Psoas muscle (tissue), 8 donors: ENCODE data around the gene ADCY9. TPM values are rescaled to one million over a fixed set of nuclear protein-coding genes. Genes with fewer than 3 reads are reported as not detected.
A peak's percentile ranks its signal among the peaks of the same experiment; 100 is the strongest.

Source experiments
- ATAC-seq, 4 donors: fragments of 200-7000 bp; cut with Tn5 transposase; one replicate each; pipeline ENCODE4 v1.9.1; 2020; ENCODE audit warnings: moderate library complexity in 3 of 4, mild to moderate bottlenecking in 2 of 4
- DNase-seq, 2 donors: peaks; one replicate each; pipeline ENCODE4 v3.0.0-alpha.2; 2020
- H3K27ac ChIP-seq: fragments of 200-600 bp; one replicate; pipeline ENCODE4 v1.8.0; 2022
- H3K27me3 ChIP-seq, 3 donors: fragments of 200-600 bp in 1 of 3; one replicate each; pipeline versions ENCODE4 v1.6.1 to v1.8.0; 2013 to 2022; ENCODE audit warnings: low read length in 2 of 3, mild to moderate bottlenecking in 2 of 3, moderate library complexity in 1 of 3; ENCODE audit not compliant: insufficient read depth in 3 of 3
- H3K36me3 ChIP-seq, 2 donors: fragments of 200-600 bp in 1 of 2; one replicate each; pipeline versions ENCODE4 v1.6.1 to v1.8.0; 2013 to 2022; ENCODE audit warnings: low read depth in 1 of 2, mild to moderate bottlenecking in 1 of 2, moderate library complexity in 1 of 2; ENCODE audit not compliant: insufficient read depth in 1 of 2
- H3K4me1 ChIP-seq: fragments of 200-600 bp; one replicate; pipeline ENCODE4 v1.8.0; 2022
- H3K4me3 ChIP-seq: fragments of 200-600 bp; one replicate; pipeline ENCODE4 v1.8.0; 2022; ENCODE audit warnings: mild to moderate bottlenecking
- H3K9me3 ChIP-seq: fragments of 200-600 bp; one replicate; pipeline ENCODE4 v1.8.0; 2022
- WGBS, 3 donors: extraction: QIAGEN DNeasy Blood & Tissue Kit; methylation state at CpG; one replicate each; pipeline versions ENCODE4 v1.1.6 to v1.1.7; 2013; 5-methylcytosine and 5-hydroxymethylcytosine counted together
- intact Hi-C, 2 donors: fragments of 100-400 bp; cut with DNase I; formaldehyde crosslinking; loops; one replicate each; pipeline versions ENCODE4 v1.11.0 to v1.14.2; 2022
- polyA plus RNA-seq, 3 donors: library from polyadenylated mRNA; stranded (reverse); fragments of 200-250 nt; gene quantifications; one replicate each; pipeline ENCODE4 v1.2.3, GENCODE V29; 2013
- total RNA-seq, 4 donors: library from RNA; stranded (reverse); fragmentation: NEBNext Ultra II Directional in 2 of 4; extraction: Animal tissue kit (Norgen Biotek cat#: 25700) in 2 of 4; gene quantifications; one replicate each; pipeline versions ENCODE4 v1.2.1 to v1.2.4, GENCODE V29; 2021 to 2023
- TF ChIP-seq, protein P1 (sequence below): fragments of 200-600 bp; IDR thresholded peaks from one replicate; pipeline ENCODE4 v1.8.0; 2022; ENCODE audit warnings: antibody characterized with exemption
- donor health status: healthy with polysubstance abuse.
- donor health status: DM: no; HTN: no; CAD: no; lungs with moderate emphysema.
- donor health status: Bipolar disorder and iron deficiency.
- donor health status: healthy.
- donor health status: DM: yes; HTN: yes; CAD: no.
- donor health status: DM: no; HTN: no; CAD: no.
- donor health status: DM: no; HTN: no; CAD: no.
- donor health status: DM: yes; HTN: yes; CAD: no.

ADCY9 gene
- total and polyA plus RNA-seq, 7 donors, result 9.0 to 134 (median 44.9) TPM

- ATAC-seq, result no peak
- intact Hi-C loops, result no loop called here
- no peak overlapping the region for H3K4me3 ChIP-seq
- TF ChIP-seq, protein P1, sequence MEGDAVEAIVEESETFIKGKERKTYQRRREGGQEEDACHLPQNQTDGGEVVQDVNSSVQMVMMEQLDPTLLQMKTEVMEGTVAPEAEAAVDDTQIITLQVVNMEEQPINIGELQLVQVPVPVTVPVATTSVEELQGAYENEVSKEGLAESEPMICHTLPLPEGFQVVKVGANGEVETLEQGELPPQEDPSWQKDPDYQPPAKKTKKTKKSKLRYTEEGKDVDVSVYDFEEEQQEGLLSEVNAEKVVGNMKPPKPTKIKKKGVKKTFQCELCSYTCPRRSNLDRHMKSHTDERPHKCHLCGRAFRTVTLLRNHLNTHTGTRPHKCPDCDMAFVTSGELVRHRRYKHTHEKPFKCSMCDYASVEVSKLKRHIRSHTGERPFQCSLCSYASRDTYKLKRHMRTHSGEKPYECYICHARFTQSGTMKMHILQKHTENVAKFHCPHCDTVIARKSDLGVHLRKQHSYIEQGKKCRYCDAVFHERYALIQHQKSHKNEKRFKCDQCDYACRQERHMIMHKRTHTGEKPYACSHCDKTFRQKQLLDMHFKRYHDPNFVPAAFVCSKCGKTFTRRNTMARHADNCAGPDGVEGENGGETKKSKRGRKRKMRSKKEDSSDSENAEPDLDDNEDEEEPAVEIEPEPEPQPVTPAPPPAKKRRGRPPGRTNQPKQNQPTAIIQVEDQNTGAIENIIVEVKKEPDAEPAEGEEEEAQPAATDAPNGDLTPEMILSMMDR, result no peak
- WGBS, 3 donors, result 83 to 92% (median 84%) methylated on average over 4 of the region's 4 CpGs
- no peaks in the 10 kb centered on the region for H3K27me3 ChIP-seq
- peaks cover 29% of the 10 kb centered on the region for H3K4me1 ChIP-seq
- DNase-seq, result peak in 1 of 2 donors; percentile 0
- peak overlapping the region; percentile 41 for H3K27ac ChIP-seq
- peaks cover 2 to 3% of the 10 kb centered on the region in 2 donors for H3K36me3 ChIP-seq
- H3K9me3 ChIP-seq, result no peaks in the 10 kb centered on the region
These were observed 9.7 kb downstream of the ADCY9 start for GRCh38 chr16:4106516-4106915.

DNA sequence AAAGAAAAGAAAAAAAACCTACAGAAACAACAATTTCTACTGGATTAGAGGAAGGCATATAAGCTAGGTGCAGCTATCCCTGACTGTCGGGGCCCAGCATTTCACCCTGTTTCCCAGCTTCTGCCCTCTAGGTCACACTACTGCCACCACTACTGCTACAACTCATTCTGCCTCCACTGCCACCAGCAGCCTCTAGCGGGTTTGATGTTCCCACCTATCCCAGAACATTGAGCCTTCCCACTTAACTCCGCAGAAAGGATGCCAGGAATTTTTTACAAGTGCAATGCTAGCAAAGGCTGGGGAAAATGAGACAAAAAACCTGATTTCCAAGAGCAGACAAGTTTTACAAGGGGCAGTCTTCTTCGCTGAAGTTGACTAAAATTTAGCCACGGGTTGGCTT, 10.4 kb downstream of the ADCY9 start:
- Histone ChIP-seq H3K4me1 (peaks cover 29% of the 10 kb centered on the region), H3K9me3 (no peaks in the 10 kb centered on the region), H3K36me3 (peaks cover 2 to 3% of the 10 kb centered on the region in 2 donors), H3K27ac (no peak overlapping the region), H3K27me3 (no peaks in the 10 kb centered on the region), H3K4me3 (no peak overlapping the region)
- WGBS, 3 donors, result 94 to 97% (median 95%) methylated on average over 5 of the region's 5 CpGs
- DNase-seq, result no peak
- TF ChIP-seq, protein P1, result no peak
- ATAC-seq, result no peak
- intact Hi-C loops, result no loop called here

GRCh38 chr16:4103745-4104144, 12.5 kb downstream of the ADCY9 start:
- WGBS, 3 donors, result 65 to 77% (median 68%) methylated on average over 15 of the region's 15 CpGs
- peaks cover 0 to 2% of the 10 kb centered on the region in 2 donors for H3K36me3 ChIP-seq
- DNase-seq, result no peak
- peak overlapping the region; percentile 41 for H3K27ac ChIP-seq
- no peaks in the 10 kb centered on the region for H3K9me3 ChIP-seq
- H3K4me1 ChIP-seq, result peaks cover 21% of the 10 kb centered on the region
- intact Hi-C loops, result no loop called here
- H3K27me3 ChIP-seq, result no peaks in the 10 kb centered on the region
- ATAC-seq, result peak; percentile 46 to 84 (median 73)
- TF ChIP-seq, protein P1, result no peak
- no peak overlapping the region for H3K4me3 ChIP-seq

- Histone ChIP-seq H3K36me3 (no peaks in the 10 kb centered on the region), H3K4me1 (peaks cover 29% of the 10 kb centered on the region), H3K27ac (peak overlapping the region; percentile 3), H3K9me3 (no peaks in the 10 kb centered on the region), H3K27me3 (no peaks in the 10 kb centered on the region), H3K4me3 (no peak overlapping the region)
- ATAC-seq (peak in 3 of 4 donors; percentile 14 to 70 (median 34)), DNase-seq (peak; percentile 36 to 71)
- WGBS, 3 donors, result 60 to 78% (median 61%) methylated on average over 20 of the region's 20 CpGs
- intact Hi-C loops, result no loop called here
- TF ChIP-seq, protein P1, result no peak
These were observed 14.6 kb downstream of the ADCY9 start for GRCh38 chr16:4101421-4102219.
